ELF-1 (cell line): Measurements from ENCODE around the gene CLEC2B.

ENCODE experiments used
- DNase-seq: peaks from one replicate; pipeline ENCODE4 v3.0.0-alpha.2; 2016; ENCODE audit warnings: low read depth, low spot score

Gene CLEC2B

DNA sequence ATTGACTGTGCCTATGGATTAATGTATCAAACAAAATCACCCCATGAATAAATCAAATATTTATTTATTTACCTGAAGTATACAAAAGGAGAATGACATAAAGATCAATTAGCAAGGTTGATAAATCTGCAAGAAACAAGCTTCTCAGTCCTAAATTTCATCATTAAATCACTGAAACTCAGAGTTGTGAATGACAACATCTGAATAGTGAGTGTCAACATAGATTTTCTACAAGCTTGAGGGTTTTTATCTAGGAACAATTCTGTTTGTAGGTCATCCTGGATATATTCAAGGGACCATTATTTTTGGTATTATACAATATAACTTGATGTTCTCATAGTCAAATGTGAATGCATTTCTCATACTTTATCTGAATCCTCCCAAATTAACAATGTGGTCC lies 59.3 kb downstream of the CLEC2B start:
- no peak for DNase-seq

DNA sequence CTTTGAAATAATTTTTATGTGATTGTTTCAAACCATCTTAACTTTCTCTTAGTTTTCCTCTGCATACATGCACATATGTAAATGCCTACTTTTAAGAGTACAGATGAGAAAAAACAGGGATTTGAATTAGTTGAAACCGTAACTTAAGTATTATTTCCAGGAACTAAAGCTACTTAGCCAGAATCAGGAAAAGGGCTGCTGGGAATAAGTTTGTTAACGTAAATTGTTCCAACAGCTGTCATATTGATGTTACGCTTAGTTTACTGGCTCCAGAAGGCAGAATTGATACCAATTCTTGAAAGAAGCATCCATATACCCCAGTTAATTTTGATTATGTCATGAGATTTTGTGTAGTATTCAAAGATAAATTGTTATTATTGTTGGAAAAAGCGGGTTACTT lies 59.8 kb downstream of the CLEC2B start:
- no peak for DNase-seq

DNA sequence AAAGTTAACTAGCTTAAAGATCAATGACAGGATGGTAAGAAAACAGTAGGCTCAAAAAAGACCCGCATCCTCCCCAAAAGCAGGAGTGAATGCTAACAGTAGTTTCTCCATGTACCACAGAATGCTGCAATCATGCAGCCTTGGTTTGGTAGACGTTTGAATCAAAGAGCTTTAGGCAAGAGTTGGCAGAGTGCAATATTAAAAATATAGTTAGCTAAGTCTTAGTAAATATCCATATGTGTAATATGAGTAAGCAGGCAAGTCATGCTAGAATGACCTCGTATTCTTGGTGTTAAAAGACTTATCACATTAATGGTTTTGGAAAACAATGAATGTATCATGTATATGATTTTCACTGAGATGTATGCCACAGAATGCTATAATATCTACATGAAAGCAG lies 60.6 kb downstream of the CLEC2B start:
- no peak for DNase-seq

DNA sequence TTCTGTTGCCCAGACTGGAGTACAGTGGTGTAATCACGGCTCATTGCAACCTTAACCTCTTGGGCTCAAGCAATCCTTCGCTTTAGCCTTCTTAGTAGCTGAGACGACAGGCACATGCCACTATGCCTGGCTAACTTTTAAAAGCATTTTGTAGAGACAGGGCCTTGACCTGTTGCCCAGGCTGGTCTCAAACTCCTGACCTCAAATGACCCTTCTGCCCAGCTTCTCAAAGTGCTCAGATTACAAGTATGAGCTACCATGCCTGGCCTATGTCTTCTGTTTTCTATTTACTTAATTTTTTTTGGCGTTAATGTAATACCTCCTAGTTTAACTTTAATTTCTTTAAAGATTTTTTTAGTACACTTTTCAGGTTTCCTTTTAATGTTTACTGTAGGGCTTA lies 62.4 kb downstream of the CLEC2B start:
- DNase-seq, result no peak

- DNase-seq, result no peak
These were observed 63.3 kb downstream of the CLEC2B start for GRCh38 chr12:9805883-9806282.
